Thoracic aorta (tissue), 2 donors: ENCODE measurements around the gene IVNS1ABP. TPM values are rescaled to one million over a fixed set of nuclear protein-coding genes. Genes with fewer than 3 reads are reported as not detected.

Experiments
- ATAC-seq: fragments of 150-250 bp; one replicate; pipeline ENCODE4 v1.8.0; 2017; ENCODE audit warnings: low read depth; ENCODE audit not compliant: insufficient number of reproducible peaks, low FRiP score
- DNase-seq: peaks from one replicate; pipeline ENCODE4 v3.0.0-alpha.2; 2020; ENCODE audit warnings: low spot score
- H3K27ac ChIP-seq, 2 donors: fragments of 200-600 bp; sonication (generic); 1 replicate in 1 of 2; 2 replicates in 1 of 2; pipeline ENCODE4 v1.5.1; 2016; ENCODE audit warnings: mild to moderate bottlenecking in 2 of 2, moderate library complexity in 2 of 2
- H3K27me3 ChIP-seq: fragments of 200-600 bp; sonication (generic); replicated peaks from 2 replicates; pipeline ENCODE4 v1.6.0; 2016; ENCODE audit warnings: mild to moderate bottlenecking; ENCODE audit not compliant: insufficient read depth
- H3K36me3 ChIP-seq: fragments of 200-600 bp; sonication (generic); one replicate; pipeline ENCODE4 v1.5.1; 2016
- H3K4me1 ChIP-seq, 2 donors: fragments of 200-600 bp; sonication (generic); 1 replicate in 1 of 2; 2 replicates in 1 of 2; pipeline versions ENCODE4 v1.5.1 to v1.6.0; 2016; ENCODE audit warnings: low read depth in 2 of 2, mild to moderate bottlenecking in 1 of 2; ENCODE audit not compliant: control insufficient read depth in 1 of 2
- H3K4me3 ChIP-seq: fragments of 200-600 bp; sonication (generic); 2 replicates; pipeline ENCODE4 v1.5.1; 2016; ENCODE audit warnings: mild to moderate bottlenecking
- H3K9me3 ChIP-seq: fragments of 200-600 bp; sonication (generic); 2 replicates; pipeline ENCODE4 v1.5.1; 2016
- total RNA-seq, 2 donors: library from RNA; depleted of rRNA; stranded (reverse); fragments of >200 nt; gene quantifications; one replicate each; pipeline versions ENCODE4 v1.1.0 to v1.2.3, GENCODE V29; 2016
- TF ChIP-seq, protein P1 (sequence below): fragments of 200-600 bp; sonication (generic); IDR thresholded peaks from one replicate; pipeline ENCODE4 v1.5.1; 2019; ENCODE audit warnings: antibody characterized with exemption

Gene IVNS1ABP
- total RNA-seq, 2 donors from 2014 or later, result 44.0 to 72.0 TPM

DNA sequence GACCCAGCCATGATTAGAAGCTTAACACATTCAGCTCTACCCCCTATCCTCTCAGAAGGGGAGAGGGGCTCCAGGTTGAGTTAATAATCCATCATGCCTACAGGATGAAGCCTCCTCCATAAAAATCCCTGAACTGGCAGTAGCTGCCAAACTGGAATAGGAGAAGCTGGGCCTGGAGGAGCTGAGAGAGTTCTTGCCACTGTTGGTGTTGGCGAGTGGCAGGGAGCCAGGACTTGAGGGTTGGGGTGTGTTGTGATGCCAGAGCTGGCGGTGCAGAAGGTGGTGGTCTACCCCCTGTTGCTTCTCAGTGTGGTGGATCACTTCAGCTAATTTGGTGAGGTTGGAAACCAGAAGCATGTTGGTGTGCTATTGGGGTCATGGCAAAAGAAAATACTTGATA, 36.5 kb downstream of the IVNS1ABP start:
- H3K4me3 ChIP-seq, result no peak overlapping the region
- H3K27ac ChIP-seq, result no peak overlapping the region
- H3K36me3 ChIP-seq, result no peaks in the 10 kb centered on the region
- H3K4me1 ChIP-seq, result no peaks in the 10 kb centered on the region
- H3K27me3 ChIP-seq, result no peaks in the 10 kb centered on the region
- ATAC-seq (no peak), DNase-seq (no peak)
- TF ChIP-seq, protein P1, sequence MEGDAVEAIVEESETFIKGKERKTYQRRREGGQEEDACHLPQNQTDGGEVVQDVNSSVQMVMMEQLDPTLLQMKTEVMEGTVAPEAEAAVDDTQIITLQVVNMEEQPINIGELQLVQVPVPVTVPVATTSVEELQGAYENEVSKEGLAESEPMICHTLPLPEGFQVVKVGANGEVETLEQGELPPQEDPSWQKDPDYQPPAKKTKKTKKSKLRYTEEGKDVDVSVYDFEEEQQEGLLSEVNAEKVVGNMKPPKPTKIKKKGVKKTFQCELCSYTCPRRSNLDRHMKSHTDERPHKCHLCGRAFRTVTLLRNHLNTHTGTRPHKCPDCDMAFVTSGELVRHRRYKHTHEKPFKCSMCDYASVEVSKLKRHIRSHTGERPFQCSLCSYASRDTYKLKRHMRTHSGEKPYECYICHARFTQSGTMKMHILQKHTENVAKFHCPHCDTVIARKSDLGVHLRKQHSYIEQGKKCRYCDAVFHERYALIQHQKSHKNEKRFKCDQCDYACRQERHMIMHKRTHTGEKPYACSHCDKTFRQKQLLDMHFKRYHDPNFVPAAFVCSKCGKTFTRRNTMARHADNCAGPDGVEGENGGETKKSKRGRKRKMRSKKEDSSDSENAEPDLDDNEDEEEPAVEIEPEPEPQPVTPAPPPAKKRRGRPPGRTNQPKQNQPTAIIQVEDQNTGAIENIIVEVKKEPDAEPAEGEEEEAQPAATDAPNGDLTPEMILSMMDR, result no peak
- no peaks in the 10 kb centered on the region for H3K9me3 ChIP-seq

GRCh38 chr1:185279571-185279970, 37.5 kb downstream of the IVNS1ABP start:
- no peak overlapping the region for H3K4me3 ChIP-seq
- DNase-seq (no peak), ATAC-seq (no peak)
- TF ChIP-seq, protein P1, result no peak
- H3K9me3 ChIP-seq, result no peaks in the 10 kb centered on the region
- H3K27ac ChIP-seq, result no peak overlapping the region
- no peaks in the 10 kb centered on the region for H3K4me1 ChIP-seq
- no peaks in the 10 kb centered on the region for H3K36me3 ChIP-seq
- no peaks in the 10 kb centered on the region for H3K27me3 ChIP-seq

GRCh38 chr1:185271921-185272320, 45.1 kb downstream of the IVNS1ABP start:
- H3K27me3 ChIP-seq, result no peaks in the 10 kb centered on the region
- ATAC-seq (no peak), DNase-seq (no peak)
- no peaks in the 10 kb centered on the region for H3K36me3 ChIP-seq
- no peak overlapping the region for H3K4me3 ChIP-seq
- no peaks in the 10 kb centered on the region for H3K4me1 ChIP-seq
- no peak overlapping the region for H3K27ac ChIP-seq
- H3K9me3 ChIP-seq, result no peaks in the 10 kb centered on the region
- TF ChIP-seq, protein P1, result no peak

- DNase-seq (no peak), ATAC-seq (no peak)
- Histone ChIP-seq H3K4me3 (no peak overlapping the region), H3K36me3 (no peaks in the 10 kb centered on the region), H3K27ac (no peak overlapping the region), H3K4me1 (no peaks in the 10 kb centered on the region), H3K9me3 (no peaks in the 10 kb centered on the region), H3K27me3 (no peaks in the 10 kb centered on the region)
- TF ChIP-seq, protein P1, result no peak
These were observed 48.7 kb downstream of the IVNS1ABP start for GRCh38 chr1:185268352-185268751.

DNA sequence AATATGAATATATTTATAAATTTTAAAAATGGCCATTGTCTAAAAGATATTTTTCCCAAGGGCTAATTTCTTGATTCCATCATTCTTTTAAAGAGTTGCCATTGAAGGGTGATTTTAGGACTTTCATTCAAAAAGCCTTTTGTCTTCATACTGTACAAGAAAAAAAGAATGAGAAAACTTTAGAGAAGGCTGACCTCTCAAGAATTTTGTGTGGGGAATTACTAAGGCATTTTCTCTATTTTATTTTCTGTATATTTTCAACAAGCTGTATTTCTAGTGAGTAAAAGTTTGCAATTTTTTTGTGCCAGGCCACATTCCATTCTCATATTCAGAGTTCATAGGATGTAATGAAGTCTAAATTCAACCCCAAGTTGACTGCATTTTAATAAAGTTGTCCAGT, 49.3 kb downstream of the IVNS1ABP start:
- H3K4me3 ChIP-seq, result no peak overlapping the region
- no peaks in the 10 kb centered on the region for H3K4me1 ChIP-seq
- no peaks in the 10 kb centered on the region for H3K9me3 ChIP-seq
- no peaks in the 10 kb centered on the region for H3K36me3 ChIP-seq
- TF ChIP-seq, protein P1, result no peak
- no peak for DNase-seq
- no peaks in the 10 kb centered on the region for H3K27me3 ChIP-seq
- ATAC-seq, result no peak
- H3K27ac ChIP-seq, result no peak overlapping the region
